Bronchial epithelial cell (primary cell): ENCODE measurements around the gene SLX4IP. TPM values are rescaled to one million over a fixed set of nuclear protein-coding genes. Genes with fewer than 3 reads are reported as not detected.

Experiments
- DNase-seq: peaks from one replicate; pipeline ENCODE4 v3.0.0-alpha.2; 2010; ENCODE audit warnings: low read depth
- FAIRE-seq: peaks from 2 replicates; lab custom pipeline; 2011; peaks lifted over from hg19 to GRCh38; lab: Jason Lieb, UNC
- H3K27me3 ChIP-seq: 2 replicates; pipeline ENCODE4 v1.5.1; 2011; ENCODE audit warnings: low read length; ENCODE audit not compliant: control insufficient read depth, insufficient read depth
- H3K36me3 ChIP-seq: 2 replicates; pipeline ENCODE4 v1.5.1; 2011; ENCODE audit warnings: low read length; ENCODE audit not compliant: control insufficient read depth, insufficient read depth
- H3K4me3 ChIP-seq: 2 replicates; pipeline ENCODE4 v1.5.1; 2011; ENCODE audit warnings: mild to moderate bottlenecking, low read depth, low read length, control low read depth
- total RNA-seq: library from RNA; depleted of rRNA; stranded (reverse); fragments of >200 nt; gene quantifications from 2 replicates; pipeline ENCODE4 v1.2.1, GENCODE V29; 2014
- TF ChIP-seq, protein P1 (sequence below): IDR thresholded peaks from 2 replicates; pipeline ENCODE4 v1.5.1; 2011; ENCODE audit warnings: mild to moderate bottlenecking, moderate library complexity, low read length, control low read depth, inconsistent platforms; ENCODE audit not compliant: insufficient read depth, severe bottlenecking

Gene SLX4IP
- total RNA-seq, 1 donor from 2014 or later, result 3.9 TPM

- H3K4me3 ChIP-seq, result no peak overlapping the region
- H3K36me3 ChIP-seq, result peaks cover 2% of the 10 kb centered on the region
- H3K27me3 ChIP-seq, result no peaks in the 10 kb centered on the region
- DNase-seq (no peak), FAIRE-seq (no peak)
- TF ChIP-seq, protein P1, sequence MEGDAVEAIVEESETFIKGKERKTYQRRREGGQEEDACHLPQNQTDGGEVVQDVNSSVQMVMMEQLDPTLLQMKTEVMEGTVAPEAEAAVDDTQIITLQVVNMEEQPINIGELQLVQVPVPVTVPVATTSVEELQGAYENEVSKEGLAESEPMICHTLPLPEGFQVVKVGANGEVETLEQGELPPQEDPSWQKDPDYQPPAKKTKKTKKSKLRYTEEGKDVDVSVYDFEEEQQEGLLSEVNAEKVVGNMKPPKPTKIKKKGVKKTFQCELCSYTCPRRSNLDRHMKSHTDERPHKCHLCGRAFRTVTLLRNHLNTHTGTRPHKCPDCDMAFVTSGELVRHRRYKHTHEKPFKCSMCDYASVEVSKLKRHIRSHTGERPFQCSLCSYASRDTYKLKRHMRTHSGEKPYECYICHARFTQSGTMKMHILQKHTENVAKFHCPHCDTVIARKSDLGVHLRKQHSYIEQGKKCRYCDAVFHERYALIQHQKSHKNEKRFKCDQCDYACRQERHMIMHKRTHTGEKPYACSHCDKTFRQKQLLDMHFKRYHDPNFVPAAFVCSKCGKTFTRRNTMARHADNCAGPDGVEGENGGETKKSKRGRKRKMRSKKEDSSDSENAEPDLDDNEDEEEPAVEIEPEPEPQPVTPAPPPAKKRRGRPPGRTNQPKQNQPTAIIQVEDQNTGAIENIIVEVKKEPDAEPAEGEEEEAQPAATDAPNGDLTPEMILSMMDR, result no peak
Observed at GRCh38 chr20:10465135-10465534, 30.0 kb downstream of the SLX4IP start.

GRCh38 chr20:10466325-10466724, 31.2 kb downstream of the SLX4IP start:
- FAIRE-seq, result no peak
- Histone ChIP-seq H3K36me3 (peaks cover 2% of the 10 kb centered on the region), H3K27me3 (no peaks in the 10 kb centered on the region), H3K4me3 (no peak overlapping the region)
- TF ChIP-seq, protein P1, result no peak
- DNase-seq, result no peak

GRCh38 chr20:10466855-10467254, 31.8 kb downstream of the SLX4IP start:
- Histone ChIP-seq H3K27me3 (no peaks in the 10 kb centered on the region), H3K36me3 (no peaks in the 10 kb centered on the region), H3K4me3 (no peak overlapping the region)
- no peak for DNase-seq
- TF ChIP-seq, protein P1, result no peak
- no peak for FAIRE-seq

- Histone ChIP-seq H3K4me3 (no peak overlapping the region), H3K36me3 (no peaks in the 10 kb centered on the region), H3K27me3 (no peaks in the 10 kb centered on the region)
- no peak for DNase-seq
- TF ChIP-seq, protein P1, result no peak
- FAIRE-seq, result no peak
Observed at GRCh38 chr20:10467681-10468339, 32.7 kb downstream of the SLX4IP start.

DNA sequence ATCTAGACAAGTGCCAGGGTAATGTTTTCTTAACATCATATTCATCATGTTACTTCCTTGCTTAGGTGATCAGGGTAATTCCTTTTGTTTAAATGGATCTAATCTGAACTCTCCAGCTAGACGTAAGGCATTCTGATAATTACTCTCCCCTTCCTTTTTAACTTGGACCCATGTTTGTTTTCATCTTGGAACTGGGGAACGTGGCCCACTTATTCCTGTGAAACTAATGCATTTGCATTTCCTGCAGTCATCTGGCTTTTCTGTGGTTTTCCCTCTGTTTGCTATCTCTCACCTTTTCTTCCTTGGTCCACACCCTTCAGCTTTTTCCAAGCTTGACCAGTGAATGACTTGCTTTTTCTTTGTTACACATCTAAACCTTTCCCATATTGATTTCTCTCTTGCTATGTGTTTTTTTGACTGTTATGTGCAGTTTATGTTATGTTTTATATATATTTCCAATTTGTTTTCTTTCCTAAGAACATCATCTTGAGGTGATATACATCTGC, 33.3 kb downstream of the SLX4IP start:
- Histone ChIP-seq H3K36me3 (no peaks in the 10 kb centered on the region), H3K4me3 (no peak overlapping the region), H3K27me3 (no peaks in the 10 kb centered on the region)
- FAIRE-seq (no peak), DNase-seq (no peak)
- TF ChIP-seq, protein P1, result no peak
